Endodermal cell (in vitro differentiated cells): ENCODE data around the gene LTBP3. TPM values are rescaled to one million over a fixed set of nuclear protein-coding genes. Genes with fewer than 3 reads are reported as not detected.

ENCODE experiments used
- DNase-seq: peaks from one replicate; pipeline ENCODE4 v3.0.0-alpha.2; 2017
- H3K27ac ChIP-seq: 2 replicates; pipeline ENCODE4 v1.5.1; 2013; ENCODE audit warnings: mild to moderate bottlenecking, low read depth, low read length, moderate library complexity
- H3K27me3 ChIP-seq: 2 replicates; pipeline ENCODE4 v1.6.1; 2013; ENCODE audit warnings: mild to moderate bottlenecking, low read length, moderate library complexity; ENCODE audit not compliant: insufficient read depth, control insufficient read depth, poor library complexity, severe bottlenecking
- H3K36me3 ChIP-seq: 2 replicates; pipeline ENCODE4 v1.7.0; 2013; ENCODE audit warnings: mild to moderate bottlenecking, low read length, moderate library complexity; ENCODE audit not compliant: control insufficient read depth, insufficient read depth
- H3K4me1 ChIP-seq: one replicate; pipeline ENCODE4 v1.7.0; 2013; ENCODE audit warnings: low read length; ENCODE audit not compliant: control insufficient read depth, insufficient read depth
- H3K4me3 ChIP-seq: 2 replicates; pipeline ENCODE4 v1.5.1; 2013; ENCODE audit warnings: mild to moderate bottlenecking, low read length, moderate library complexity
- H3K9ac ChIP-seq: 2 replicates; pipeline ENCODE4 v1.6.1; 2013; ENCODE audit warnings: mild to moderate bottlenecking, low read length, moderate library complexity; ENCODE audit not compliant: poor library complexity, severe bottlenecking; ENCODE audit errors: extremely low read depth
- H3K9me3 ChIP-seq: 2 replicates; pipeline ENCODE4 v1.6.1; 2013; ENCODE audit warnings: mild to moderate bottlenecking, low read length, moderate library complexity; ENCODE audit not compliant: control insufficient read depth
- H3K27ac Mint-ChIP-seq: 2 replicates; pipeline ENCODE4 v1.8.0; 2020; ENCODE audit warnings: mixed read lengths
- H3K27me3 Mint-ChIP-seq: 2 replicates; pipeline ENCODE4 v1.8.0; 2021; ENCODE audit warnings: mild to moderate bottlenecking, mixed read lengths; ENCODE audit not compliant: insufficient read depth
- H3K36me3 Mint-ChIP-seq: 2 replicates; pipeline ENCODE4 v1.8.0; 2020; ENCODE audit warnings: low read depth, mixed read lengths
- H3K4me1 Mint-ChIP-seq: 2 replicates; pipeline ENCODE4 v1.8.0; 2020; ENCODE audit warnings: mixed read lengths
- H3K4me3 Mint-ChIP-seq: 2 replicates; pipeline ENCODE4 v1.8.0; 2020; ENCODE audit warnings: mild to moderate bottlenecking, moderate library complexity, mixed read lengths
- H3K9me3 Mint-ChIP-seq: 2 replicates; pipeline ENCODE4 v1.8.0; 2020; ENCODE audit warnings: mild to moderate bottlenecking, mixed read lengths
- CTCF ChIP-seq: fragments of 200-600 bp; sonication (generic); conservative IDR thresholded peaks from 2 replicates; pipeline ENCODE4 v1.5.0; 2021; ENCODE audit warnings: antibody characterized with exemption, mild to moderate bottlenecking
- whole genome bisulfite sequencing, 2 experiments: methylation state at CpG; one replicate each; pipeline versions ENCODE4 v1.1.5 to v1.1.7; 2013; ENCODE audit warnings: missing lambda C conversion rate in 2 of 2, mixed read lengths in 1 of 2; ENCODE audit not compliant: insufficient coverage in 1 of 2, insufficient read length in 1 of 2; 5-methylcytosine and 5-hydroxymethylcytosine counted together
- total RNA-seq, 2 donors: library from RNA; stranded (reverse); fragmentation: NEBNext Ultra II Directional in 1 of 2; extraction: Animal tissue kit (Norgen Biotek cat#: 25700) in 1 of 2; gene quantifications; 2 replicates in 1 of 2; 3 replicates in 1 of 2; pipeline ENCODE4 v1.2.1, GENCODE V29; 2021

The LTBP3 gene
- total RNA-seq, 2 donors from 2014 or later = 19.7 to 24.2 TPM

GRCh38 chr11:65496304-65497140 lies 61.6 kb downstream of the LTBP3 start:
- whole genome bisulfite sequencing, 2 experiments = 72 to 76% methylated on average over 8 to 15 of the region's 15 CpGs
- Histone ChIP-seq H3K27ac (peak overlapping the region; percentile 97), H3K27me3 (no peaks in the 10 kb centered on the region), H3K36me3 (peaks cover 18% of the 10 kb centered on the region), H3K4me3 (peak overlapping the region; percentile 82), H3K9me3 (no peaks in the 10 kb centered on the region), H3K4me1 (peaks cover 13% of the 10 kb centered on the region), H3K9ac (peak overlapping the region; percentile 76)
- no peaks in the 10 kb centered on the region for H3K27me3 Mint-ChIP-seq
- H3K4me3 Mint-ChIP-seq = no peak overlapping the region
- H3K27ac Mint-ChIP-seq = peak overlapping the region; percentile 96
- H3K4me1 Mint-ChIP-seq = peaks cover 40% of the 10 kb centered on the region
- no peaks in the 10 kb centered on the region for H3K9me3 Mint-ChIP-seq
- H3K36me3 Mint-ChIP-seq = no peaks in the 10 kb centered on the region
- no peak for DNase-seq
- TF ChIP-seq CTCF = no peak

GRCh38 chr11:65493367-65494176 lies 64.6 kb downstream of the LTBP3 start:
- peaks cover 66% of the 10 kb centered on the region for H3K4me1 Mint-ChIP-seq
- H3K36me3 Mint-ChIP-seq = no peaks in the 10 kb centered on the region
- H3K27ac ChIP-seq = peak overlapping the region; percentile 27
- no peak overlapping the region for H3K4me3 ChIP-seq
- no peak overlapping the region for H3K9ac ChIP-seq
- no peaks in the 10 kb centered on the region for H3K27me3 ChIP-seq
- DNase-seq = peak; percentile 78
- no peaks in the 10 kb centered on the region for H3K36me3 ChIP-seq
- H3K9me3 ChIP-seq = no peaks in the 10 kb centered on the region
- H3K4me1 ChIP-seq = peaks cover 32% of the 10 kb centered on the region
- WGBS, 2 experiments = 86 to 87% methylated on average over 11 to 12 of the region's 12 CpGs
- peak overlapping the region; percentile 93 for H3K27ac Mint-ChIP-seq
- no peak for TF ChIP-seq CTCF
- H3K4me3 Mint-ChIP-seq = no peak overlapping the region
- no peaks in the 10 kb centered on the region for H3K27me3 Mint-ChIP-seq
- no peaks in the 10 kb centered on the region for H3K9me3 Mint-ChIP-seq

- H3K27ac ChIP-seq = peak overlapping the region; percentile 27
- no peak overlapping the region for H3K9ac ChIP-seq
- H3K36me3 Mint-ChIP-seq = no peaks in the 10 kb centered on the region
- H3K36me3 ChIP-seq = no peaks in the 10 kb centered on the region
- no peaks in the 10 kb centered on the region for H3K9me3 Mint-ChIP-seq
- no peak overlapping the region for H3K4me3 ChIP-seq
- no peak overlapping the region for H3K4me3 Mint-ChIP-seq
- peak; percentile 66 for DNase-seq
- no peaks in the 10 kb centered on the region for H3K27me3 ChIP-seq
- no peak for TF ChIP-seq CTCF
- no peaks in the 10 kb centered on the region for H3K27me3 Mint-ChIP-seq
- H3K4me1 ChIP-seq = peaks cover 39% of the 10 kb centered on the region
- WGBS, 2 experiments = 71 to 81% methylated on average over 1 to 5 of the region's 6 CpGs
- H3K4me1 Mint-ChIP-seq = peaks cover 74% of the 10 kb centered on the region
- H3K9me3 ChIP-seq = no peaks in the 10 kb centered on the region
- H3K27ac Mint-ChIP-seq = peak overlapping the region; percentile 93
Measured at GRCh38 chr11:65492637-65493366, 65.4 kb downstream of the LTBP3 start.
